PFSK-1 (cell line): ENCODE measurements around the gene HSBP1.

ENCODE experiments used
- FOXP2 ChIP-seq: optimal IDR thresholded peaks from 2 replicates; pipeline ENCODE3; 2011; ENCODE audit warnings: borderline replicate concordance, control low read depth, inconsistent platforms; ENCODE audit not compliant: insufficient read depth; ENCODE audit errors: extremely low read length, extremely low read depth
- POLR2AphosphoS5 ChIP-seq: IDR thresholded peaks from 2 replicates; pipeline ENCODE4 v1.6.1; 2012; ENCODE audit warnings: low read depth, mild to moderate bottlenecking, control low read depth, low read length, moderate library complexity
- REST ChIP-seq, 2 experiments: IDR thresholded peaks; 2 replicates each; pipeline versions ENCODE4 v1.6.1 to v1.8.0; 2011 to 2012; ENCODE audit warnings: low read depth in 2 of 2, low read length in 2 of 2, control low read depth in 1 of 2, inconsistent platforms in 1 of 2, mild to moderate bottlenecking in 1 of 2, moderate library complexity in 1 of 2; ENCODE audit not compliant: insufficient read depth in 1 of 2
- SIN3A ChIP-seq: IDR thresholded peaks from 2 replicates; pipeline ENCODE4 v1.6.1; 2012; ENCODE audit warnings: mild to moderate bottlenecking, low read length, moderate library complexity, borderline replicate concordance; ENCODE audit not compliant: insufficient read depth
- TAF1 ChIP-seq: IDR thresholded peaks from 2 replicates; pipeline ENCODE4 v1.6.1; 2012; ENCODE audit warnings: low read length, control low read depth, borderline replicate concordance; ENCODE audit not compliant: insufficient read depth

HSBP1 gene

GRCh38 chr16:83853834-83854233 is 46.1 kb downstream of the HSBP1 start:
- TF ChIP-seq TAF1 (no peak), REST (IDR thresholded peaks at IDR 0.05; ENCODE audit: insufficient read depth in 1 of 2, low read depth in 2 of 2, low read length in 2 of 2) (no peak), SIN3A (no peak), FOXP2 (no peak), POLR2AphosphoS5 (no peak)

GRCh38 chr16:83854420-83854819 is 46.6 kb downstream of the HSBP1 start:
- TF ChIP-seq POLR2AphosphoS5, result no peak
- TF ChIP-seq TAF1, result no peak
- no peak for TF ChIP-seq SIN3A
- no peak for TF ChIP-seq FOXP2
- no peak for TF ChIP-seq REST (IDR thresholded peaks at IDR 0.05; ENCODE audit: insufficient read depth in 1 of 2, low read depth in 2 of 2, low read length in 2 of 2)

GRCh38 chr16:83856792-83857191 is 49.0 kb downstream of the HSBP1 start:
- TF ChIP-seq SIN3A (no peak), FOXP2 (no peak), REST (IDR thresholded peaks at IDR 0.05; ENCODE audit: insufficient read depth in 1 of 2, low read depth in 2 of 2, low read length in 2 of 2) (no peak), TAF1 (no peak)

- TF ChIP-seq TAF1 (no peak), POLR2AphosphoS5 (no peak), SIN3A (no peak), FOXP2 (no peak), REST (IDR thresholded peaks at IDR 0.05; ENCODE audit: insufficient read depth in 1 of 2, low read depth in 2 of 2, low read length in 2 of 2) (no peak)
Observed at GRCh38 chr16:83859265-83859664, 51.5 kb downstream of the HSBP1 start.

- TF ChIP-seq TAF1 (no peak), REST (IDR thresholded peaks at IDR 0.05; ENCODE audit: insufficient read depth in 1 of 2, low read depth in 2 of 2, low read length in 2 of 2) (no peak), FOXP2 (no peak), POLR2AphosphoS5 (no peak), SIN3A (no peak)
Observed at GRCh38 chr16:83862661-83863060, 54.9 kb downstream of the HSBP1 start.
